Endothelial cell of umbilical vein (primary cell): Measurements from ENCODE around the gene ZNF10.

ENCODE experiments used
- CTCF ChIP-seq, 2 donors: IDR thresholded peaks; 1 replicate in 1 of 2; 2 replicates in 1 of 2; pipeline ENCODE4 v1.5.1; 2011; ENCODE audit warnings: low read length in 2 of 2, mild to moderate bottlenecking in 2 of 2, moderate library complexity in 2 of 2, control low read depth in 1 of 2, inconsistent platforms in 1 of 2, low read depth in 1 of 2; ENCODE audit not compliant: insufficient read depth in 1 of 2; ENCODE audit errors: extremely low read depth in 1 of 2
- POLR2A ChIP-seq: IDR thresholded peaks from 2 replicates; pipeline ENCODE4 v1.6.1; 2012; ENCODE audit warnings: low read depth, mild to moderate bottlenecking, control low read depth, low read length

- TF ChIP-seq POLR2A (no peak), CTCF (IDR thresholded peaks at IDR 0.05; ENCODE audit: extremely low read depth in 1 of 2, insufficient read depth in 1 of 2, low read depth in 1 of 2, low read length in 2 of 2) (no peak)
These were observed 25.8 kb downstream of the ZNF10 start for GRCh38 chr12:133156125-133156690.
